IMR-90 (cell line): ENCODE measurements around the gene IL18RAP. TPM values are rescaled to one million over a fixed set of nuclear protein-coding genes. Genes with fewer than 3 reads are reported as not detected.

ENCODE experiments used
- ATAC-seq: fragments of 200-7000 bp; cut with Tn5 transposase; 2 replicates; pipeline ENCODE4 v1.9.1; 2020; ENCODE audit warnings: low read depth, mild to moderate bottlenecking, moderate library complexity
- BruUV-seq: library from RNA; stranded (reverse); fragments of 400-500 nt; replicated peaks from 2 replicates; lab custom pipeline; 2021; lab: Mats Ljungman, UMichigan
- CTCF ChIA-PET: fragments of 300-600 bp; formaldehyde crosslinking; extraction: SDS; loops from one replicate; lab custom pipeline; 2021; ENCODE audit warnings: antibody characterized with exemption; lab: Yijun Ruan, JAX
- POLR2A ChIA-PET: fragments of 300-600 bp; sonication (Branson Sonifier 250); formaldehyde crosslinking; loops from one replicate; lab custom pipeline; 2022; ENCODE audit warnings: antibody characterized with exemption; ENCODE audit not compliant: unreplicated experiment; lab: Charles Lee
- DNase-seq: peaks from one replicate; pipeline ENCODE4 v3.0.0; 2013
- H2AFZ ChIP-seq: replicated peaks from 2 replicates; pipeline ENCODE3; 2013; ENCODE audit warnings: low read length, mild to moderate bottlenecking; ENCODE audit not compliant: poor library complexity
- H2AK5ac ChIP-seq: 2 replicates; pipeline ENCODE4 v1.6.1; 2013; ENCODE audit warnings: low read depth, low read length, inconsistent platforms
- H2AK9ac ChIP-seq: replicated peaks from 2 replicates; pipeline ENCODE3; 2013; ENCODE audit warnings: mild to moderate bottlenecking, low read depth, low read length, moderate library complexity; ENCODE audit not compliant: poor library complexity
- H2BK120ac ChIP-seq: 2 replicates; pipeline ENCODE4 v1.6.1; 2013; ENCODE audit warnings: low read depth, low read length, inconsistent platforms
- H2BK15ac ChIP-seq: 3 replicates; pipeline ENCODE4 v1.6.1; 2013; ENCODE audit warnings: low read depth, low read length, inconsistent platforms
- H2BK20ac ChIP-seq: 2 replicates; pipeline ENCODE4 v1.6.1; 2013; ENCODE audit warnings: low read depth, mild to moderate bottlenecking, inconsistent platforms, low read length, moderate library complexity
- H2BK5ac ChIP-seq: 2 replicates; pipeline ENCODE4 v1.6.1; 2013; ENCODE audit warnings: mild to moderate bottlenecking, low read depth, low read length, inconsistent platforms; ENCODE audit not compliant: poor library complexity, severe bottlenecking
- H3K14ac ChIP-seq: replicated peaks from 2 replicates; pipeline ENCODE4 v1.6.1; 2013; ENCODE audit warnings: low read depth, low read length, inconsistent platforms
- H3K18ac ChIP-seq: 2 replicates; pipeline ENCODE4 v1.6.1; 2013; ENCODE audit warnings: low read depth, low read length, control low read depth
- H3K23ac ChIP-seq: 2 replicates; pipeline ENCODE4 v1.6.1; 2013; ENCODE audit warnings: low read depth, low read length, inconsistent platforms
- H3K27ac ChIP-seq: 2 replicates; pipeline ENCODE4 v1.5.1; 2013; ENCODE audit warnings: mild to moderate bottlenecking, control low read depth, low read length; ENCODE audit not compliant: insufficient read depth
- H3K27me3 ChIP-seq: 2 replicates; pipeline ENCODE4 v1.6.1; 2013; ENCODE audit warnings: low read length; ENCODE audit not compliant: control insufficient read depth, insufficient read depth
- H3K36me3 ChIP-seq: 2 replicates; pipeline ENCODE4 v1.6.1; 2013; ENCODE audit warnings: low read length, mixed read lengths; ENCODE audit not compliant: control insufficient read depth, insufficient read depth
- H3K4ac ChIP-seq: 2 replicates; pipeline ENCODE4 v1.6.1; 2013; ENCODE audit warnings: low read depth, low read length, inconsistent platforms
- H3K4me1 ChIP-seq: 2 replicates; pipeline ENCODE4 v1.6.1; 2013; ENCODE audit warnings: low read length, mixed read lengths; ENCODE audit not compliant: control insufficient read depth, insufficient read depth
- H3K4me2 ChIP-seq: 2 replicates; pipeline ENCODE4 v1.6.1; 2013; ENCODE audit warnings: low read depth, mild to moderate bottlenecking, control low read depth, low read length, moderate library complexity
- H3K4me3 ChIP-seq: 2 replicates; pipeline ENCODE4 v1.5.1; 2013; ENCODE audit warnings: low read depth, mild to moderate bottlenecking, control low read depth, low read length, moderate library complexity; ENCODE audit not compliant: insufficient read depth
- H3K56ac ChIP-seq: 2 replicates; pipeline ENCODE4 v1.6.1; 2013; ENCODE audit warnings: low read length, inconsistent platforms; ENCODE audit not compliant: insufficient read depth; ENCODE audit errors: extremely low read depth
- H3K79me1 ChIP-seq, 2 experiments: 2 replicates each; pipeline ENCODE4 v1.6.1; 2013; ENCODE audit warnings: low read length in 2 of 2, inconsistent platforms in 1 of 2, low read depth in 1 of 2
- H3K9ac ChIP-seq: 2 replicates; pipeline ENCODE4 v1.6.1; 2013; ENCODE audit warnings: low read depth, low read length, control low read depth
- H3K9me1 ChIP-seq: 2 replicates; pipeline ENCODE4 v1.6.1; 2013; ENCODE audit warnings: low read length, inconsistent platforms; ENCODE audit not compliant: insufficient read depth
- H3K9me3 ChIP-seq: 2 replicates; pipeline ENCODE4 v1.6.1; 2013; ENCODE audit warnings: low read length; ENCODE audit not compliant: control insufficient read depth, insufficient read depth
- H4K20me1 ChIP-seq: 2 replicates; pipeline ENCODE4 v1.6.1; 2013; ENCODE audit warnings: low read length, inconsistent platforms; ENCODE audit not compliant: insufficient read depth
- H4K5ac ChIP-seq: 2 replicates; pipeline ENCODE4 v1.6.1; 2013; ENCODE audit warnings: mild to moderate bottlenecking, low read depth, low read length, control low read depth
- H4K8ac ChIP-seq, 2 experiments: 2 replicates each; pipeline ENCODE4 v1.6.1; 2013; ENCODE audit warnings: low read depth in 2 of 2, low read length in 2 of 2, control low read depth in 1 of 2, inconsistent platforms in 1 of 2
- H4K91ac ChIP-seq: 2 replicates; pipeline ENCODE4 v1.6.1; 2013; ENCODE audit warnings: low read depth, low read length, inconsistent platforms; ENCODE audit not compliant: insufficient read depth
- BHLHE40 ChIP-seq: fragments of 150-350 bp; IDR thresholded peaks from 2 replicates; pipeline ENCODE4 v1.6.1; 2016; ENCODE audit warnings: mild to moderate bottlenecking, low read depth, low read length
- CEBPB ChIP-seq: IDR thresholded peaks from 2 replicates; pipeline ENCODE4 v1.6.1; 2012; ENCODE audit warnings: low read depth, low read length, improper control_type of control experiment
- CHD1 ChIP-seq: IDR thresholded peaks from 2 replicates; pipeline ENCODE4 v1.6.1; 2012; ENCODE audit warnings: low read depth, low read length, improper control_type of control experiment
- FOS ChIP-seq: fragments of 150-350 bp; IDR thresholded peaks from 2 replicates; pipeline ENCODE4 v1.6.1; 2016; ENCODE audit warnings: low read depth, low read length
- MAFK ChIP-seq: IDR thresholded peaks from 2 replicates; pipeline ENCODE4 v1.6.1; 2012; ENCODE audit warnings: low read depth, low read length, improper control_type of control experiment
- MAZ ChIP-seq: IDR thresholded peaks from 2 replicates; pipeline ENCODE4 v1.6.1; 2012; ENCODE audit warnings: low read depth, mild to moderate bottlenecking, low read length, improper control_type of control experiment, moderate library complexity, borderline replicate concordance
- MXI1 ChIP-seq: IDR thresholded peaks from 2 replicates; pipeline ENCODE4 v1.6.1; 2012; ENCODE audit warnings: low read depth, mild to moderate bottlenecking, low read length, moderate library complexity, borderline replicate concordance
- NFE2L2 ChIP-seq: fragments of 150-350 bp; IDR thresholded peaks from 2 replicates; pipeline ENCODE4 v1.6.1; 2016; ENCODE audit warnings: low read depth, mild to moderate bottlenecking, low read length
- POLR2A ChIP-seq: IDR thresholded peaks from 2 replicates; pipeline ENCODE4 v1.6.1; 2012; ENCODE audit warnings: mild to moderate bottlenecking, low read depth, low read length
- RAD21 ChIP-seq: IDR thresholded peaks from 2 replicates; pipeline ENCODE4 v1.6.1; 2012; ENCODE audit warnings: low read length, improper control_type of control experiment
- RCOR1 ChIP-seq: IDR thresholded peaks from 2 replicates; pipeline ENCODE4 v1.6.1; 2012; ENCODE audit warnings: mild to moderate bottlenecking, low read length, improper control_type of control experiment; ENCODE audit not compliant: insufficient replicate concordance
- RFX5 ChIP-seq: IDR thresholded peaks from 2 replicates; pipeline ENCODE4 v1.8.0; 2012; ENCODE audit warnings: low read depth, mild to moderate bottlenecking, low read length, moderate library complexity
- SMC3 ChIP-seq: fragments of 150-350 bp; IDR thresholded peaks from 2 replicates; pipeline ENCODE4 v1.6.1; 2016; ENCODE audit warnings: low read depth, mild to moderate bottlenecking, antibody characterized with exemption, low read length, moderate library complexity
- WGBS, 2 experiments: methylation state at CpG; one replicate each; pipeline versions ENCODE4 v1.1.5 to v1.1.7; 2013; ENCODE audit warnings: missing lambda C conversion rate in 2 of 2; ENCODE audit not compliant: insufficient read length in 1 of 2; ENCODE audit errors: extremely low coverage in 2 of 2; 5-methylcytosine and 5-hydroxymethylcytosine counted together
- dilution Hi-C: fragments of 300-500 bp; cut with HindIII; formaldehyde crosslinking; loops from one replicate; pipeline ENCODE4 v1.14.3; 2018; ENCODE audit warnings: low sequenced_read_pairs; ENCODE audit not compliant: unreplicated experiment
- in situ Hi-C: fragments of 300-500 bp; cut with MboI; formaldehyde crosslinking; loops from 3 replicates; pipeline ENCODE4 v1.14.3; 2019; ENCODE audit warnings: low sequenced_read_pairs, inconsistent platforms, mixed read lengths
- intact Hi-C: fragments of 100-400 bp; cut with micrococcal nuclease; formaldehyde crosslinking; loops from 2 replicates; pipeline ENCODE4 v1.10.0; 2022
- polyA plus RNA-seq, 3 experiments: library from polyadenylated mRNA; depleted of rRNA; stranded (reverse); fragments of >200 nt; gene quantifications; 2 replicates each; pipeline ENCODE4 v1.2.3, GENCODE V29; 2012; ENCODE audit warnings: low replicate concordance in 1 of 3
- total RNA-seq: library from RNA; depleted of rRNA; stranded (reverse); fragments of >200 nt; gene quantifications from 2 replicates; pipeline ENCODE4 v1.2.3, GENCODE V29; 2012
- TF ChIP-seq, protein P1 (sequence below): fragments of 150-350 bp; IDR thresholded peaks from 2 replicates; pipeline ENCODE4 v1.6.1; 2016; ENCODE audit warnings: low read depth, mild to moderate bottlenecking, low read length, moderate library complexity, borderline replicate concordance
- TF ChIP-seq, protein P2 (sequence below): fragments of 150-350 bp; IDR thresholded peaks from 2 replicates; pipeline ENCODE4 v1.6.1; 2017; ENCODE audit warnings: mild to moderate bottlenecking, antibody characterized with exemption, low read length, low read depth
- TF ChIP-seq, protein P3 (sequence below): conservative IDR thresholded peaks from 2 replicates; pipeline ENCODE4 v1.5.1; 2012; ENCODE audit warnings: mild to moderate bottlenecking, low read depth, low read length, improper control_type of control experiment

The IL18RAP gene
- total and polyA plus RNA-seq, 2 of the 4 experiments (the other 2 are of a cell fraction) = not detected

- H3K27me3 ChIP-seq = peaks cover 10% of the 10 kb centered on the region
- BruUV-seq = no TSS peak
- H2BK120ac ChIP-seq = no peak overlapping the region
- no peak overlapping the region for H2BK20ac ChIP-seq
- dilution Hi-C loops = no loop called here
- no peak overlapping the region for H2BK5ac ChIP-seq
- no peak overlapping the region for H2AFZ ChIP-seq
- H3K18ac ChIP-seq = no peak overlapping the region
- no peak overlapping the region for H4K8ac ChIP-seq
- ChIA-PET CTCF (no interaction called here), POLR2A (no interaction called here)
- H3K4me2 ChIP-seq = no peak overlapping the region
- intact Hi-C loops = no loop called here
- no peak overlapping the region for H3K14ac ChIP-seq
- no peak overlapping the region for H4K91ac ChIP-seq
- no peak overlapping the region for H2AK9ac ChIP-seq
- H4K5ac ChIP-seq = no peak overlapping the region
- no peak for TF ChIP-seq NFE2L2
- no peak for TF ChIP-seq RFX5
- no peak for TF ChIP-seq POLR2A
- TF ChIP-seq, protein P1, sequence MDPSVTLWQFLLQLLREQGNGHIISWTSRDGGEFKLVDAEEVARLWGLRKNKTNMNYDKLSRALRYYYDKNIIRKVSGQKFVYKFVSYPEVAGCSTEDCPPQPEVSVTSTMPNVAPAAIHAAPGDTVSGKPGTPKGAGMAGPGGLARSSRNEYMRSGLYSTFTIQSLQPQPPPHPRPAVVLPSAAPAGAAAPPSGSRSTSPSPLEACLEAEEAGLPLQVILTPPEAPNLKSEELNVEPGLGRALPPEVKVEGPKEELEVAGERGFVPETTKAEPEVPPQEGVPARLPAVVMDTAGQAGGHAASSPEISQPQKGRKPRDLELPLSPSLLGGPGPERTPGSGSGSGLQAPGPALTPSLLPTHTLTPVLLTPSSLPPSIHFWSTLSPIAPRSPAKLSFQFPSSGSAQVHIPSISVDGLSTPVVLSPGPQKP = no peak
- TF ChIP-seq RAD21 = no peak
- no peak for TF ChIP-seq MAZ
- TF ChIP-seq FOS = no peak
- TF ChIP-seq, protein P2, sequence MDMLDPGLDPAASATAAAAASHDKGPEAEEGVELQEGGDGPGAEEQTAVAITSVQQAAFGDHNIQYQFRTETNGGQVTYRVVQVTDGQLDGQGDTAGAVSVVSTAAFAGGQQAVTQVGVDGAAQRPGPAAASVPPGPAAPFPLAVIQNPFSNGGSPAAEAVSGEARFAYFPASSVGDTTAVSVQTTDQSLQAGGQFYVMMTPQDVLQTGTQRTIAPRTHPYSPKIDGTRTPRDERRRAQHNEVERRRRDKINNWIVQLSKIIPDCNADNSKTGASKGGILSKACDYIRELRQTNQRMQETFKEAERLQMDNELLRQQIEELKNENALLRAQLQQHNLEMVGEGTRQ = no peak
- no peak for TF ChIP-seq BHLHE40
- TF ChIP-seq SMC3 = no peak
- TF ChIP-seq CEBPB = no peak
- TF ChIP-seq MAFK = no peak
- no peak for TF ChIP-seq MXI1
- no peak for TF ChIP-seq CHD1
- TF ChIP-seq, protein P3, sequence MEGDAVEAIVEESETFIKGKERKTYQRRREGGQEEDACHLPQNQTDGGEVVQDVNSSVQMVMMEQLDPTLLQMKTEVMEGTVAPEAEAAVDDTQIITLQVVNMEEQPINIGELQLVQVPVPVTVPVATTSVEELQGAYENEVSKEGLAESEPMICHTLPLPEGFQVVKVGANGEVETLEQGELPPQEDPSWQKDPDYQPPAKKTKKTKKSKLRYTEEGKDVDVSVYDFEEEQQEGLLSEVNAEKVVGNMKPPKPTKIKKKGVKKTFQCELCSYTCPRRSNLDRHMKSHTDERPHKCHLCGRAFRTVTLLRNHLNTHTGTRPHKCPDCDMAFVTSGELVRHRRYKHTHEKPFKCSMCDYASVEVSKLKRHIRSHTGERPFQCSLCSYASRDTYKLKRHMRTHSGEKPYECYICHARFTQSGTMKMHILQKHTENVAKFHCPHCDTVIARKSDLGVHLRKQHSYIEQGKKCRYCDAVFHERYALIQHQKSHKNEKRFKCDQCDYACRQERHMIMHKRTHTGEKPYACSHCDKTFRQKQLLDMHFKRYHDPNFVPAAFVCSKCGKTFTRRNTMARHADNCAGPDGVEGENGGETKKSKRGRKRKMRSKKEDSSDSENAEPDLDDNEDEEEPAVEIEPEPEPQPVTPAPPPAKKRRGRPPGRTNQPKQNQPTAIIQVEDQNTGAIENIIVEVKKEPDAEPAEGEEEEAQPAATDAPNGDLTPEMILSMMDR = no peak
- TF ChIP-seq RCOR1 = no peak
- H3K79me1 ChIP-seq = no peaks in the 10 kb centered on the region
- no peak overlapping the region for H2AK5ac ChIP-seq
- H3K9ac ChIP-seq = no peak overlapping the region
- H3K23ac ChIP-seq = no peak overlapping the region
- H3K4me1 ChIP-seq = no peaks in the 10 kb centered on the region
- in situ Hi-C loops = no loop called here
- no peak overlapping the region for H3K4me3 ChIP-seq
- WGBS, 2 experiments = no CpG with 5 or more reads among the region's 2 CpGs
- H3K56ac ChIP-seq = no peak overlapping the region
- no peak overlapping the region for H2BK15ac ChIP-seq
- H4K20me1 ChIP-seq = no peaks in the 10 kb centered on the region
- DNase-seq = no peak
- no peaks in the 10 kb centered on the region for H3K36me3 ChIP-seq
- ATAC-seq = no peak
- H3K9me3 ChIP-seq = no peaks in the 10 kb centered on the region
- no peak overlapping the region for H3K27ac ChIP-seq
- H3K9me1 ChIP-seq = no peaks in the 10 kb centered on the region
- no peak overlapping the region for H3K4ac ChIP-seq
Observed at GRCh38 chr2:102428573-102428972, 5.6 kb downstream of the IL18RAP start.
